A549 (cell line): ENCODE data around the gene ADSS1. TPM values are rescaled to one million over a fixed set of nuclear protein-coding genes. Genes with fewer than 3 reads are reported as not detected.

Experiments
- ATAC-seq, 2 experiments: fragments of 200-7000 bp in 1 of 2; fragments of >200 bp in 1 of 2; cut with Nextera tagmentation in 1 of 2; cut with Tn5 transposase in 1 of 2; 3 replicates each; pipeline versions ENCODE4 v1.8.0 to v1.9.1; 2018 to 2020; ENCODE audit warnings: mild to moderate bottlenecking in 1 of 2, moderate library complexity in 1 of 2
- CTCF ChIA-PET: fragments of 300-600 bp; sonication (Branson Sonifier 250); formaldehyde crosslinking; extraction: SDS; loops from one replicate; lab custom pipeline; 2021; ENCODE audit warnings: antibody characterized with exemption, inconsistent platforms; lab: Yijun Ruan, JAX
- POLR2A ChIA-PET: fragments of 350-600 bp; formaldehyde crosslinking; extraction: SDS; loops from one replicate; lab custom pipeline; 2021; ENCODE audit warnings: antibody characterized with exemption, inconsistent platforms; lab: Yijun Ruan, JAX
- DNase-seq, 2 experiments: peaks; one replicate each; pipeline versions ENCODE4 v3.0.0 to v3.0.0-alpha.2; 2011 to 2016; ENCODE audit warnings: low read depth in 1 of 2, low spot score in 1 of 2
- FAIRE-seq: peaks from 2 replicates; lab custom pipeline; 2011; peaks lifted over from hg19 to GRCh38; lab: Jason Lieb, UNC
- H3K27ac ChIP-seq, 2 experiments: fragments of >200 bp; sonication (Bioruptor Twin); formaldehyde crosslinking; 3 replicates each; pipeline ENCODE4 v1.5.1; 2016 to 2017
- H3K4me1 ChIP-seq: fragments of >200 bp; sonication (Bioruptor Twin); formaldehyde crosslinking; 3 replicates; pipeline ENCODE4 v1.6.1; 2016
- H3K4me2 ChIP-seq: fragments of >200 bp; sonication (Bioruptor Twin); formaldehyde crosslinking; 3 replicates; pipeline ENCODE4 v1.6.1; 2016
- H3K4me3 ChIP-seq: fragments of >200 bp; sonication (Bioruptor Twin); formaldehyde crosslinking; 3 replicates; pipeline ENCODE4 v1.5.1; 2016
- H3K9me3 ChIP-seq: fragments of >200 bp; sonication (Bioruptor Twin); formaldehyde crosslinking; 3 replicates; pipeline ENCODE4 v1.6.1; 2016
- ATOH8 ChIP-seq: fragments of 250-450 bp; sonication (Bioruptor Pico); IDR thresholded peaks from 2 replicates; pipeline ENCODE4 v1.5.0; 2020; ENCODE audit warnings: low read depth, mild to moderate bottlenecking, moderate library complexity
- CHD2 ChIP-seq: fragments of 150-350 bp; IDR thresholded peaks from 2 replicates; pipeline ENCODE4 v1.6.1; 2014; ENCODE audit warnings: low read length; ENCODE audit not compliant: partially characterized antibody
- ESRRA ChIP-seq: fragments of 150-350 bp; IDR thresholded peaks from 2 replicates; pipeline ENCODE4 v1.6.1; 2014; ENCODE audit warnings: mild to moderate bottlenecking, low read length, borderline replicate concordance
- GATA3 ChIP-seq: IDR thresholded peaks from 2 replicates; pipeline ENCODE4 v1.6.1; 2012; ENCODE audit warnings: borderline replicate concordance
- HDAC2 ChIP-seq: fragments of 200-600 bp; sonication (generic); IDR thresholded peaks from 2 replicates; pipeline ENCODE4 v1.6.1; 2016
- MAZ ChIP-seq: fragments of 150-350 bp; IDR thresholded peaks from 2 replicates; pipeline ENCODE4 v1.6.1; 2014; ENCODE audit warnings: antibody characterized with exemption, low read depth, low read length, borderline replicate concordance
- POLR2AphosphoS2 ChIP-seq: conservative IDR thresholded peaks from 2 replicates; pipeline ENCODE4 v1.6.1; 2012; ENCODE audit warnings: low read length, improper control_type of control experiment, inconsistent platforms
- RAD21 ChIP-seq, 2 experiments: fragments of >200 bp in 1 of 2; sonication (Bioruptor Twin) in 1 of 2; formaldehyde crosslinking in 1 of 2; IDR thresholded peaks in 1 of 2; conservative IDR thresholded peaks in 1 of 2; 2 replicates in 1 of 2; 3 replicates in 1 of 2; pipeline ENCODE4 v1.6.1; 2012 to 2018; ENCODE audit warnings: inconsistent platforms in 1 of 2
- RARB ChIP-seq: fragments of 250-450 bp; sonication (Bioruptor Pico); IDR thresholded peaks from 2 replicates; pipeline ENCODE4 v1.8.0; 2021; ENCODE audit warnings: mild to moderate bottlenecking, moderate library complexity
- RFX5 ChIP-seq: fragments of 450-650 bp; IDR thresholded peaks from 2 replicates; pipeline ENCODE4 v1.7.1; 2014; ENCODE audit warnings: antibody characterized with exemption, mild to moderate bottlenecking, moderate library complexity
- SMC3 ChIP-seq: fragments of >200 bp; sonication (Bioruptor Twin); formaldehyde crosslinking; IDR thresholded peaks from 3 replicates; pipeline ENCODE4 v1.6.1; 2018; ENCODE audit warnings: inconsistent platforms
- TFCP2L1 ChIP-seq: fragments of 250-450 bp; sonication (Bioruptor Pico); IDR thresholded peaks from 2 replicates; pipeline ENCODE4 v1.5.0; 2021; ENCODE audit warnings: mild to moderate bottlenecking
- WGBS: methylation state at CpG from one replicate; pipeline ENCODE4 v1.1.6; 2017; ENCODE audit errors: missing lambda C conversion rate; 5-methylcytosine and 5-hydroxymethylcytosine counted together
- polyA plus RNA-seq, 4 experiments: library from polyadenylated mRNA; depleted of rRNA in 3 of 4; stranded (reverse); fragments of >200 nt; fragmentation: RNase III in 1 of 4; extraction: RNeasy Plus Mini Kit Qiagen cat#74134 plus additional on column Dnase treatment in 1 of 4; gene quantifications; 2 replicates in 3 of 4; 3 replicates in 1 of 4; pipeline ENCODE4 v1.2.3, GENCODE V29; 2011 to 2017
- TF ChIP-seq, protein P1 (sequence below): IDR thresholded peaks from 2 replicates; pipeline ENCODE4 v1.6.1; 2012
- TF ChIP-seq, protein P2 (sequence below): IDR thresholded peaks from 2 replicates; pipeline ENCODE4 v1.6.1; 2012; ENCODE audit warnings: low read depth, borderline replicate concordance
- TF ChIP-seq, protein P3 (sequence below): fragments of >200 bp; sonication (Bioruptor Twin); formaldehyde crosslinking; IDR thresholded peaks from 3 replicates; pipeline ENCODE4 v1.6.1; 2016
- TF ChIP-seq, protein P4 (sequence below): fragments of 250-450 bp; sonication (Bioruptor Pico); IDR thresholded peaks from 2 replicates; pipeline ENCODE4 v1.5.0; 2021; ENCODE audit warnings: mild to moderate bottlenecking, moderate library complexity, borderline replicate concordance
- TF ChIP-seq, protein P5 (sequence below): fragments of 150-350 bp; IDR thresholded peaks from 2 replicates; pipeline ENCODE4 v1.6.1; 2014; ENCODE audit warnings: low read depth, mild to moderate bottlenecking, low read length

The ADSS1 gene
- polyA plus RNA-seq, 2 of the 4 experiments (the other 2 are of a cell fraction) = 6.2 to 10.1 TPM

DNA sequence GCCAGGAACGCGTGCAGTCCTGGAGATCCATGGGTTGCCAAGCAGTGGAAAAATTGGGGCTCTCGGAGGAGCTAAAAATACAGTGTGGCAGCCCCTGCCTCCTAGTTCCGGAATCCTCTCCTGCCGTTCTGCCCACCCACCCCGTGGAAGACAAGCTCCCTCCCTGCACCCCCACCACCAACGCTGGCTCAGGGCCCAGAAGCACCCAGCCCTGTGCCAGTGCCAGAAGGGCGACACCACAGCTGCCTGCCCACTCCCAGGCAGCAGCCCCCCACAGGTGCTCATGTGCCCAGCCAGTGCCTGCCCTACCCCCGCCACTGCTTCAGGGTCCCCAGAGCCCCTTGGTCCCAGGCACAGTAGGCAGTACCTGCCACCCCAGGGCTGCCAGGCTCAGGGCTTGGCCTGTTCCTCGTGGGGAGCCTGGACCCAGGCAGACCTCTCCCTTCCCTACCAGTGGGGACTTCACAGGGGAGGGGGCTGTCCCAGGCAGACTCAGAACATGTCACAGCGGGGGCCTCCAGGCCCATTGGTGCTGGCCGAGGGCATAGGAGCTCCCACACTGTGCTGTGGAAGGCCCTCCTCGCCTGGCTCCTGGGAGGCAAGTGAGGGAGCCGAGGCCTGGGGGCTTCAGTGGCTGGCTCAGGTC, 27.2 kb upstream of the ADSS1 start:
- H3K27ac ChIP-seq = peak overlapping the region; percentile 60 to 98
- no peak for ATAC-seq
- H3K4me1 ChIP-seq = peaks cover 82% of the 10 kb centered on the region
- CTCF ChIA-PET = interaction anchor here (1.3 to 13.1 kb wide), 8 partner anchors 8 to 619 kb away, joined by 3 to 143 read pairs (median 10); partner anchors contain the start of gene ADSS1
- FAIRE-seq = no peak
- POLR2A ChIA-PET = interaction anchor here (0.6 to 1.0 kb wide), 3 partner anchors 9 to 651 kb away, joined by 3 read pairs; no protein-coding TSS in a partner anchor
- no peak overlapping the region for H3K4me3 ChIP-seq
- peak overlapping the region; percentile 76 for H3K4me2 ChIP-seq
- WGBS = 89% methylated on average over 9 of the region's 14 CpGs
- no peak for DNase-seq
- peak; percentile 59; the same call in 1 of the 2 replicates for TF ChIP-seq POLR2AphosphoS2
- no peak for TF ChIP-seq MAZ
- TF ChIP-seq, protein P1, sequence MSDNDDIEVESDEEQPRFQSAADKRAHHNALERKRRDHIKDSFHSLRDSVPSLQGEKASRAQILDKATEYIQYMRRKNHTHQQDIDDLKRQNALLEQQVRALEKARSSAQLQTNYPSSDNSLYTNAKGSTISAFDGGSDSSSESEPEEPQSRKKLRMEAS = 0 out of 2 replicates have a peak, but pooled peaks have one; percentile 5
- TF ChIP-seq, all 56 proteins: peak for 2
- H3K9me3 ChIP-seq = no peaks in the 10 kb centered on the region

- H3K4me3 ChIP-seq = no peak overlapping the region
- DNase-seq = no peak
- FAIRE-seq = no peak
- ChIA-PET POLR2A (interaction anchor here (0.9 to 1.0 kb wide), 2 partner anchors 9 to 15 kb away, joined by 3 read pairs; no protein-coding TSS in a partner anchor), CTCF (interaction anchor here (1.3 to 13.1 kb wide), 10 partner anchors 8 to 620 kb away, joined by 3 to 143 read pairs (median 7); partner anchors contain the start of gene ADSS1)
- peaks cover 77% of the 10 kb centered on the region for H3K4me1 ChIP-seq
- TF ChIP-seq POLR2AphosphoS2 (peak; percentile 59; the same call in 1 of the 2 replicates), RAD21 (conservative IDR thresholded peaks at IDR 0.05 in 1 of 2, IDR thresholded peaks at IDR 0.05 in 1 of 2) (no peak), GATA3 (no peak), SMC3 (no peak)
- TF ChIP-seq, protein P2, sequence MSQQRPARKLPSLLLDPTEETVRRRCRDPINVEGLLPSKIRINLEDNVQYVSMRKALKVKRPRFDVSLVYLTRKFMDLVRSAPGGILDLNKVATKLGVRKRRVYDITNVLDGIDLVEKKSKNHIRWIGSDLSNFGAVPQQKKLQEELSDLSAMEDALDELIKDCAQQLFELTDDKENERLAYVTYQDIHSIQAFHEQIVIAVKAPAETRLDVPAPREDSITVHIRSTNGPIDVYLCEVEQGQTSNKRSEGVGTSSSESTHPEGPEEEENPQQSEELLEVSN = no peak
- TF ChIP-seq, protein P3, sequence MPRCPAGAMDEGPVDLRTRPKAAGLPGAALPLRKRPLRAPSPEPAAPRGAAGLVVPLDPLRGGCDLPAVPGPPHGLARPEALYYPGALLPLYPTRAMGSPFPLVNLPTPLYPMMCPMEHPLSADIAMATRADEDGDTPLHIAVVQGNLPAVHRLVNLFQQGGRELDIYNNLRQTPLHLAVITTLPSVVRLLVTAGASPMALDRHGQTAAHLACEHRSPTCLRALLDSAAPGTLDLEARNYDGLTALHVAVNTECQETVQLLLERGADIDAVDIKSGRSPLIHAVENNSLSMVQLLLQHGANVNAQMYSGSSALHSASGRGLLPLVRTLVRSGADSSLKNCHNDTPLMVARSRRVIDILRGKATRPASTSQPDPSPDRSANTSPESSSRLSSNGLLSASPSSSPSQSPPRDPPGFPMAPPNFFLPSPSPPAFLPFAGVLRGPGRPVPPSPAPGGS = no peak
- WGBS = 82% methylated on average over 2 of the region's 10 CpGs
- peak overlapping the region; percentile 76 for H3K4me2 ChIP-seq
- H3K27ac ChIP-seq = peak overlapping the region; percentile 60 to 98
- peak in 1 of 2 experiments; percentile 3; a peak in 3 of 6 replicates for ATAC-seq
- no peaks in the 10 kb centered on the region for H3K9me3 ChIP-seq
Measured at GRCh38 chr14:104697317-104697703, 26.7 kb upstream of the ADSS1 start.

DNA sequence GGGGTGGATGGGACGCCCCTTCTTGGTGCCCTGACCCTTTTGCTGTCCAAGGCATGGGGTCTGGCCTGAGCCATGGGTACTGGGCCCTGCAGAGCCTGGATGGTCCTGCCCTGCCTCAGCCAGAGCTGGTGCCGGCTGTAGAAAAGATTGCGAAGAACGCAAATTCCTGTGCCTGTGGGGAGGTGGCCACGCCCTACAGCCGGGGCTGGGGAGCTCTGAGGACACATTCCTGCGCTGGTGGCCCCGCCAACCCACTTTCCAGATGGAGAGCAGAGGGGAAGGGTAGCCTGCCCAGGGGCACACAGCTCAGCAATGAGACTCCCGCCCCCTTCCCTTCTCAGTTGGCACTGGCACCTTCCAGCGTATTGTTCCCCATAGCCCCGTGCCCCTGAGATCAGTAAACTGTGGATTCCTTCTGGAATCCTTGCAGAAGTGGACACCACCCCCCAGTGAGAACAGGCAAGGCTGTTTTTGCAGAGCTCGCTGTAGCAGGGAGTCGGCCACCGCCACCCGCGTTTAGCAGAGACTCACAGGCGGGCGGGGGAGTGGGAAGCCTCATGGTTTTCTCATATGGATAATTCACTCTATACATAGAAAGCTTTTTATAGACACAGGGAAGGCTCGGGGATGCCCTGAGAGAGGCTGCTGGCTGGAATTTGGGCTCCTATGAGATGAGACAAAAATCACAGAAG, 26.0 kb upstream of the ADSS1 start:
- FAIRE-seq (no peak), ATAC-seq (peak in 1 of 2 experiments; percentile 30; a peak in 3 of 6 replicates), DNase-seq (no peak)
- Histone ChIP-seq H3K4me3 (no peak overlapping the region), H3K9me3 (no peaks in the 10 kb centered on the region), H3K4me2 (peak overlapping the region; percentile 76), H3K27ac (peak overlapping the region; percentile 60 to 98), H3K4me1 (peaks cover 70% of the 10 kb centered on the region)
- ChIA-PET CTCF (interaction anchor here (1.3 to 13.1 kb wide), 10 partner anchors 7 to 621 kb away, joined by 3 to 143 read pairs (median 7); partner anchors contain the start of gene ADSS1), POLR2A (interaction anchor here (0.9 kb wide), 1 partner anchor 16 kb away, joined by 3 read pairs; no protein-coding TSS in a partner anchor)
- WGBS = 53% methylated on average over 14 of the region's 19 CpGs
- TF ChIP-seq MAZ (no peak), TFCP2L1 (CRISPR knock-in tag) (no peak), HDAC2 (no peak), ATOH8 (CRISPR knock-in tag) (no peak), RARB (CRISPR knock-in tag) (no peak), ESRRA (no peak), CHD2 (no peak), RFX5 (no peak)
- TF ChIP-seq, protein P4, sequence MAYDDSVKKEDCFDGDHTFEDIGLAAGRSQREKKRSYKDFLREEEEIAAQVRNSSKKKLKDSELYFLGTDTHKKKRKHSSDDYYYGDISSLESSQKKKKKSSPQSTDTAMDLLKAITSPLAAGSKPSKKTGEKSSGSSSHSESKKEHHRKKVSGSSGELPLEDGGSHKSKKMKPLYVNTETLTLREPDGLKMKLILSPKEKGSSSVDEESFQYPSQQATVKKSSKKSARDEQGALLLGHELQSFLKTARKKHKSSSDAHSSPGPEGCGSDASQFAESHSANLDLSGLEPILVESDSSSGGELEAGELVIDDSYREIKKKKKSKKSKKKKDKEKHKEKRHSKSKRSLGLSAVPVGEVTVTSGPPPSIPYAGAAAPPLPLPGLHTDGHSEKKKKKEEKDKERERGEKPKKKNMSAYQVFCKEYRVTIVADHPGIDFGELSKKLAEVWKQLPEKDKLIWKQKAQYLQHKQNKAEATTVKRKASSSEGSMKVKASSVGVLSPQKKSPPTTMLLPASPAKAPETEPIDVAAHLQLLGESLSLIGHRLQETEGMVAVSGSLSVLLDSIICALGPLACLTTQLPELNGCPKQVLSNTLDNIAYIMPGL (CRISPR knock-in tag) = no peak
- TF ChIP-seq, protein P1 = no peak
- TF ChIP-seq, protein P5, sequence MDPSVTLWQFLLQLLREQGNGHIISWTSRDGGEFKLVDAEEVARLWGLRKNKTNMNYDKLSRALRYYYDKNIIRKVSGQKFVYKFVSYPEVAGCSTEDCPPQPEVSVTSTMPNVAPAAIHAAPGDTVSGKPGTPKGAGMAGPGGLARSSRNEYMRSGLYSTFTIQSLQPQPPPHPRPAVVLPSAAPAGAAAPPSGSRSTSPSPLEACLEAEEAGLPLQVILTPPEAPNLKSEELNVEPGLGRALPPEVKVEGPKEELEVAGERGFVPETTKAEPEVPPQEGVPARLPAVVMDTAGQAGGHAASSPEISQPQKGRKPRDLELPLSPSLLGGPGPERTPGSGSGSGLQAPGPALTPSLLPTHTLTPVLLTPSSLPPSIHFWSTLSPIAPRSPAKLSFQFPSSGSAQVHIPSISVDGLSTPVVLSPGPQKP = no peak
